ENCODE measurements around the gene TUT1. TPM values are rescaled to one million over a fixed set of nuclear protein-coding genes. Genes with fewer than 3 reads are reported as not detected.

Gene TUT1
- total RNA-seq, 3 donors from 2014 or later (not counting 1 experiment from before 2014, with no cell fraction given), result 20.0 to 28.9 (median 26.2) TPM

DNA sequence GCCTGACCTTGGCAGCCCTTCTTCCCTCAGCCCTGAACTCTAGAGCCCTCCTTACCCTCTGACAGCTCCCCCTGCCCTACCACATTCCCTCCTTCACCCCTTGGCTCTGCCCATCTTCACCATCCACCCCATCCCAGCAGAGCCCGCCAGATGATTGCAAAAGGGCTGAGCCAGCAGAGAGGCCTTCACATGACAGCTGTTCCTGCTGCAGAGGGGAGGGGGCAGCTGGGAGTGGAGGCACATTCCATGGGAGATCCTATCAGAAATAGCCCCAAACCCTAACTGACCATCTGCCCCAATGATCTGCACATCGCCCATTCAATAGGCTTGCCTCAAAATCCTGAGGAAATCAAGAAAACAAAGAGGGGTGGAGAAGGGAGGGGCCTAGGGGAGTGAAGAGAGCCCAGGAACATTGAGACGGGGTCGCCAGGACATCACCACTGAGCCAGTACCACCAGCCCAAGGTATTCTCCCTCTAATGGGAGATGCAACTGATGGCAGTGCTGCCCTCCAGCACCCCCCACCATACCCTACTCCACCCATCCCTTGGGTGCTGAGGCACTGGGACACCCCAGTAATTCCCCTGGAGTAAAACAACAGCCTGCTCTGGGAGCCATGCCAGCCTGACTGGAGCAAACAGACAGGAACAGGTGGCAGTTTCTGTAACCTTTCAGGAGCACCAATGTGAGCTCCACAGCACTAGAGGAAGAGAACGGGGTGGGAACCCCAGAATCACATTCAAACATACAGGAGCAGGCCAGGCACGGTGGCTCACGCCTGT is 36.7 kb downstream of the TUT1 start:
- ATAC-seq (no peak), DNase-seq (peak in 1 of 2 donors; percentile 52)
- Mint-ChIP-seq H3K36me3 (no peaks in the 10 kb centered on the region), H3K27ac (peak overlapping the region; percentile 97 to 98), H3K9me3 (no peaks in the 10 kb centered on the region), H3K27me3 (ENCODE audit: low read depth in 2 of 2) (no peaks in the 10 kb centered on the region), H3K4me3 (peak overlapping the region; percentile 59), H3K4me1 (peaks cover 78 to 89% of the 10 kb centered on the region in 2 donors)
- TF ChIP-seq, protein P1, sequence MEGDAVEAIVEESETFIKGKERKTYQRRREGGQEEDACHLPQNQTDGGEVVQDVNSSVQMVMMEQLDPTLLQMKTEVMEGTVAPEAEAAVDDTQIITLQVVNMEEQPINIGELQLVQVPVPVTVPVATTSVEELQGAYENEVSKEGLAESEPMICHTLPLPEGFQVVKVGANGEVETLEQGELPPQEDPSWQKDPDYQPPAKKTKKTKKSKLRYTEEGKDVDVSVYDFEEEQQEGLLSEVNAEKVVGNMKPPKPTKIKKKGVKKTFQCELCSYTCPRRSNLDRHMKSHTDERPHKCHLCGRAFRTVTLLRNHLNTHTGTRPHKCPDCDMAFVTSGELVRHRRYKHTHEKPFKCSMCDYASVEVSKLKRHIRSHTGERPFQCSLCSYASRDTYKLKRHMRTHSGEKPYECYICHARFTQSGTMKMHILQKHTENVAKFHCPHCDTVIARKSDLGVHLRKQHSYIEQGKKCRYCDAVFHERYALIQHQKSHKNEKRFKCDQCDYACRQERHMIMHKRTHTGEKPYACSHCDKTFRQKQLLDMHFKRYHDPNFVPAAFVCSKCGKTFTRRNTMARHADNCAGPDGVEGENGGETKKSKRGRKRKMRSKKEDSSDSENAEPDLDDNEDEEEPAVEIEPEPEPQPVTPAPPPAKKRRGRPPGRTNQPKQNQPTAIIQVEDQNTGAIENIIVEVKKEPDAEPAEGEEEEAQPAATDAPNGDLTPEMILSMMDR (IDR thresholded peaks at IDR 0.05), result no peak
- H3K27ac ChIP-seq (ENCODE audit: low read length), result peak overlapping the region; percentile 97
- H3K36me3 ChIP-seq (ENCODE audit: control insufficient read depth, insufficient read depth, low read length), result peaks cover 8% of the 10 kb centered on the region
- WGBS (ENCODE audit: insufficient coverage), result 77% methylated on average over 6 of the region's 7 CpGs
- no peaks in the 10 kb centered on the region for H3K9me3 ChIP-seq (ENCODE audit: control insufficient read depth, insufficient read depth, low read length)
- peaks cover 94% of the 10 kb centered on the region for H3K4me1 ChIP-seq (ENCODE audit: control insufficient read depth, insufficient read depth, low read length)
- no peaks in the 10 kb centered on the region for H3K27me3 ChIP-seq (ENCODE audit: control insufficient read depth, insufficient read depth, low read length)
- H3K4me3 ChIP-seq (ENCODE audit: low read length), result no peak overlapping the region
- intact Hi-C loops (cut with micrococcal nuclease), result loop anchor here (5.0 kb wide), 1 partner anchor 288 kb away; no protein-coding TSS in a partner anchor

DNA sequence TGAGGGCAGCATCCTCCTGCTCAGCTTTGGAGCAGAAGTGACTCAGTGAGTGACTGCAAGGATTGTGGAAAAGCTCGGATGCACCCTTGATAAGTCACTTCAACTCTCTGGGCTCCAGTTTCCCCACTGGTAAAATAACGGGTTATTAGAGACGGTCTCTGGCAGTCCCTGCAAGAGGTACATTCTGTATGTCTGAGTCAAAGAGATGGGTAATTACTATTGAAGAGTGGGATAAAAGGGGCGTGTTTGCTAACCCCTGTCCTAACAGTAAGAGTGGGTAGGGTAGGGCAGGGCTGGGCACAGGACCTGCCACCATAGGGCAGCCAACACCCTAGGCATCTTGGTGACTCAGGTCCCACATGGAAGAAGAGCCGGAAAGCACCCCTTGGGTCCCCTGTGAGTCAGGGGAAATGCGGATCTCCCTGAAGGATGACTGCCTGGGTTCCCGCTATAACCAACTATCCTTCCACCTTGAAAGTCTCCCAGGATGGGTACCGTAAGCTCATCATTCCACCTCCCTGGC is 37.4 kb downstream of the TUT1 start:
- H3K4me1 ChIP-seq (ENCODE audit: control insufficient read depth, insufficient read depth, low read length), result peaks cover 87% of the 10 kb centered on the region
- no peaks in the 10 kb centered on the region for H3K27me3 ChIP-seq (ENCODE audit: control insufficient read depth, insufficient read depth, low read length)
- H3K27ac ChIP-seq (ENCODE audit: low read length), result peak overlapping the region; percentile 97
- Mint-ChIP-seq H3K27ac (peak overlapping the region; percentile 97 to 98), H3K9me3 (no peaks in the 10 kb centered on the region), H3K4me3 (peak overlapping the region; percentile 83), H3K27me3 (ENCODE audit: low read depth in 2 of 2) (no peaks in the 10 kb centered on the region), H3K4me1 (peaks cover 71 to 82% of the 10 kb centered on the region in 2 donors), H3K36me3 (no peaks in the 10 kb centered on the region)
- DNase-seq (peak in 1 of 2 donors; percentile 55), ATAC-seq (no peak)
- 94% methylated on average over 8 of the region's 8 CpGs for whole genome bisulfite sequencing (ENCODE audit: insufficient coverage)
- peaks cover under 1% of the 10 kb centered on the region for H3K36me3 ChIP-seq (ENCODE audit: control insufficient read depth, insufficient read depth, low read length)
- no peak overlapping the region for H3K4me3 ChIP-seq (ENCODE audit: low read length)
- H3K9me3 ChIP-seq (ENCODE audit: control insufficient read depth, insufficient read depth, low read length), result no peaks in the 10 kb centered on the region
- intact Hi-C loops (cut with micrococcal nuclease), result no loop called here
- TF ChIP-seq, protein P1 (IDR thresholded peaks at IDR 0.05), result no peak

DNA sequence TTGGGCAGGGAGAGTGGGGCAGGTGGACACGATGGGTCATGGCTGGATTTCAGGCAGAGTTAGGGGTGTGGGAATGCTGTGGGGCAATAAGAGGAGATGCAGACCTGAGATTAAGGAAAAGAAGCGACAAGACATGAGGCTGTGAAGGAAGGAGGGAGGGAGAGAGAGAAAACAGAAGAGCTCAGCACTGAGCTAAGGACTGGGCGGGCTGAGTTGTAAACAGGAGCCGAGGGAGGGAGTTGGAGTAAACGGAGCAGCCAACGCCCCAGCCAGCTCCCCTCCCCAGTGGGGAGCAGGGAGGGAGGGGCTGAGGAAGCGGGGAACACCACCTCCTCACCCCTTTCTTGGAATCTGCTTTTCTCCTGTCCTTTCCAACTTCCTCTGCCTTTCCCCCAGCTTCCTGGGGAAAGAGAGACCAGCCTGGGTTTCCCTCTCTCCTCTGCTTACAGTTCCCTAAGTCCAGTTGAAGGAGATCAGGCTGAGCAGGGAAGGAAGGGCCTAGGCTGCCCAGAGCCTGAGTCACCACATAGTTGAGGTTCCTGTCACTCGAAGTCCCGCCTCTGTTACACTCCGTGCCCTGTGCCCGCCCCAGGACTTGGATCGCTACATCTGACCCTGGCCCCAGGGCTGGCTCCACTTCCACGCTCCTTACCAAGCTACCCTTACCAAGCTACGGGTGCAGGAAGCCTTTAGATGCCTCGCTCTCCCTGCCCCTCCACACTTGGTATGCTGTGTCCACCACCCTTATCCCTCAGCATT is 38.1 kb downstream of the TUT1 start:
- Histone ChIP-seq H3K36me3 (ENCODE audit: control insufficient read depth, insufficient read depth, low read length) (no peaks in the 10 kb centered on the region), H3K4me1 (ENCODE audit: control insufficient read depth, insufficient read depth, low read length) (peaks cover 81% of the 10 kb centered on the region), H3K27me3 (ENCODE audit: control insufficient read depth, insufficient read depth, low read length) (no peaks in the 10 kb centered on the region), H3K9me3 (ENCODE audit: control insufficient read depth, insufficient read depth, low read length) (no peaks in the 10 kb centered on the region), H3K27ac (ENCODE audit: low read length) (peak overlapping the region; percentile 97), H3K4me3 (ENCODE audit: low read length) (no peak overlapping the region)
- Mint-ChIP-seq H3K4me3 (peak overlapping the region; percentile 83), H3K27ac (peak overlapping the region; percentile 97 to 98), H3K36me3 (no peaks in the 10 kb centered on the region), H3K27me3 (ENCODE audit: low read depth in 2 of 2) (no peaks in the 10 kb centered on the region), H3K4me1 (peaks cover 67 to 77% of the 10 kb centered on the region in 2 donors), H3K9me3 (no peaks in the 10 kb centered on the region)
- intact Hi-C loops (cut with micrococcal nuclease), result no loop called here
- 22% methylated on average over 12 of the region's 15 CpGs for WGBS (ENCODE audit: insufficient coverage)
- TF ChIP-seq, protein P1 (IDR thresholded peaks at IDR 0.05), result no peak
- ATAC-seq, result peak in 2 of 3 donors; percentile 27 to 35
- DNase-seq, result peak in 1 of 2 donors; percentile 84

Data from natural killer cell (primary cell).